ENCODE data around the gene CCNT1.
"Not testable (repeated sequence)": the region's sequence is repeated elsewhere in the genome, so short reads cannot be mapped to it uniquely, and the experiment has no call there.

Gene CCNT1

GRCh38 chr12:48690990-48691389 lies 25.5 kb downstream of the CCNT1 start:
- no peak for DNase-seq

- DNase-seq: no peak
These were observed 26.1 kb downstream of the CCNT1 start for GRCh38 chr12:48690436-48690835.

GRCh38 chr12:48688836-48689235 lies 27.7 kb downstream of the CCNT1 start:
- no peak for DNase-seq

GRCh38 chr12:48687592-48687991 lies 28.9 kb downstream of the CCNT1 start:
- DNase-seq: no peak

GRCh38 chr12:48686615-48687334 lies 29.7 kb downstream of the CCNT1 start:
- no peak for DNase-seq

GRCh38 chr12:48686037-48686595 lies 30.4 kb downstream of the CCNT1 start:
- no peak for DNase-seq

- DNase-seq: no peak
These were observed 33.0 kb downstream of the CCNT1 start for GRCh38 chr12:48683534-48683933.

- DNase-seq: no peak
These were observed 33.6 kb downstream of the CCNT1 start for GRCh38 chr12:48682927-48683326.

GRCh38 chr12:48682533-48682905 lies 34.0 kb downstream of the CCNT1 start:
- not testable (repeated sequence) for DNase-seq

- peak; percentile 95 for DNase-seq
These were observed 34.6 kb downstream of the CCNT1 start, which contains the start of gene KANSL2 for GRCh38 chr12:48681710-48682532. KANSL2 (minus strand) TSS chr12:48682238; CDS start chr12:48681632, 606 bp downstream.

GRCh38 chr12:48681399-48681709 lies 35.2 kb downstream of the CCNT1 start:
- DNase-seq: no peak

GRCh38 chr12:48680861-48681260 lies 35.6 kb downstream of the CCNT1 start:
- no peak for DNase-seq

- DNase-seq: no peak
These were observed 37.8 kb downstream of the CCNT1 start for GRCh38 chr12:48678551-48679185.

GRCh38 chr12:48671231-48671856 lies 45.2 kb downstream of the CCNT1 start:
- DNase-seq: no peak

GRCh38 chr12:48668996-48669395 lies 47.5 kb downstream of the CCNT1 start:
- DNase-seq: no peak

- no peak for DNase-seq
These were observed 56.6 kb downstream of the CCNT1 start for GRCh38 chr12:48659863-48660262.

GRCh38 chr12:48651681-48652080 lies 64.8 kb downstream of the CCNT1 start:
- no peak for DNase-seq

- not testable (repeated sequence) for DNase-seq
These were observed 71.2 kb downstream of the CCNT1 start for GRCh38 chr12:48645354-48645753.

GRCh38 chr12:48643011-48643410 lies 73.5 kb downstream of the CCNT1 start:
- DNase-seq: no peak

GRCh38 chr12:48641752-48642555 lies 74.6 kb downstream of the CCNT1 start:
- not testable (repeated sequence) for DNase-seq

- no peak for DNase-seq
These were observed 75.7 kb downstream of the CCNT1 start for GRCh38 chr12:48640854-48641253.

GRCh38 chr12:48640428-48640827 lies 76.1 kb downstream of the CCNT1 start:
- DNase-seq: no peak

Measured in effector CD8-positive, alpha-beta T cell (primary cell).